Stimulated activated CD4-positive, alpha-beta T cell treated with anti-CD3 and anti-CD28 coated beads, Interleukin-15, amount 100 ng/mL, for 24 hours (primary cell): ENCODE measurements around the gene UNC5B.

ENCODE experiments used
- DNase-seq: peaks from one replicate; pipeline ENCODE4 v3.0.0-alpha.2; 2020

The UNC5B gene

DNA sequence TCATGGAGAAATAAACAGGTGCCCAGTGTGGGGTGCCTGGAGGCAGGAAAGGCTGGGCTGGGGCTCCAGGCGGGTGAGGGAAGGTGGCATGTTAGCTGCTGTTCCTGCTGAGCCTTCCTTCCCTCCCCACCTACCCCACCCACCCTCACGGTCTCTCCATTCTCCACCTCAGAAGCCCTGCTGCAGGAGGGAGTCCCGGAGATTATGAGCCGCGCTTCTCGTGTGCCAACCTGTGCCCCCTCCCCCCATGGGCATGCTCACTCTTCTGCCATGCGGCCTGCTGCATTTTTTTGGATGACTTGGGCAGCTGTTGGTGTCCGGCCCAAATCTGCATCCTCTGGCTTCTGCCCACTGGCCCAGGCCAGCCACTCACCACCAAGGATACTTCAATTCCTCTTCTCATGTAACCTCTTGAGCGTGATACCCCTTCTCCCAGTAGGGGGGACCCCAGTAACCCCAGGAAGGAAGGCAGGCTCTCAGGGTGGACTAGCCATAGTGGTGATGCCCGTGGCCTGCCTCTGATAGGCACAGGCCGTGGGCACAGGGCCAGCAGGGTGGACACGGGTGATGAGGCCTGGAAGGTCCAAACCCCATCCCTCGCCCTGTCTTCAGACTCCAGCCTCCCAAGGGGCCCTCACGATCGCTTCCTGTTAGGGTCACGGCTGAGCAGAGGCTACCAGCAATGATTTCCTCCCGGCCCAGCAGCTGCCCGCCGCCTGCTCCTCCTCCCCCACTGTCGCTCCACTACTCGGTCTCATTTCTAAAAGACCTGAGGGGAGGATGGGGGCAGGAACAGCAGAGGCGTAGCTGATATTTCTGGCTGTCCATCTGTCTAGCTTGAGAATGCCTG, 27.8 kb downstream of the UNC5B start:
- no peak for DNase-seq

DNA sequence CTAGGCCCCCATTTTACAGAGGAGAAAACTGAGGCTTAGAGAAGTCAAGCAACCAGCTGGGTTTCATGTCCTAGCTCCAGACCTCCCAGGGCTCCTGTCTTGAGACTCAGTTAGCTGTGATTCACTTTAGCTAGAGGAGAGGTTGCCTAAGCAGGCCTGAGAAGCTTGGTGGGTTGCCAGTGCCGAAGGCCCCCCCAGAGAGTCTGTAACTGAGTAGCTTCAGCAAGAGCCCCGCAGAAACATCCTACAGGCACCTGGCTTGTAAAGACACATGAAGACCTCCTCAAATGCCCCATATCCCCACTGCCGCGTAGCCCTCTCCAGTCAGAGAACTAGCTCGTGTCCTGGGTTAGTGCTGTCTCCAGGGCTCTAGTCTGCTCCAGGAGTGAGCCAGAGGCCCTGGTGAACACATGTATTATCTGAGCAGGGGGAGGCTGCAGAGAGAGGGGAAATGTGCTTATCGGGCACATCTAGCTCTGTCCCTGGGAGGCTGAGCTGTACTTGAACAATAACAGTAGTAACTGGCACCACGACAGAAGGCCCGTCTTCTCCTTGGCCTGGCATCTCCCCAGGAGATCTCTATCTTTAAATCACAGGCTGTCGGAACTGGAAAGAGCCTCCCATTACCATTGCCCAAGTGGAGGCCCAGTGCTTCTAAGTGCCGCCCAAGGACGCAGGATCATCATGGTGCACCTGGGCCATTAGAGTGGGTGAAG, 28.9 kb downstream of the UNC5B start:
- no peak for DNase-seq

DNA sequence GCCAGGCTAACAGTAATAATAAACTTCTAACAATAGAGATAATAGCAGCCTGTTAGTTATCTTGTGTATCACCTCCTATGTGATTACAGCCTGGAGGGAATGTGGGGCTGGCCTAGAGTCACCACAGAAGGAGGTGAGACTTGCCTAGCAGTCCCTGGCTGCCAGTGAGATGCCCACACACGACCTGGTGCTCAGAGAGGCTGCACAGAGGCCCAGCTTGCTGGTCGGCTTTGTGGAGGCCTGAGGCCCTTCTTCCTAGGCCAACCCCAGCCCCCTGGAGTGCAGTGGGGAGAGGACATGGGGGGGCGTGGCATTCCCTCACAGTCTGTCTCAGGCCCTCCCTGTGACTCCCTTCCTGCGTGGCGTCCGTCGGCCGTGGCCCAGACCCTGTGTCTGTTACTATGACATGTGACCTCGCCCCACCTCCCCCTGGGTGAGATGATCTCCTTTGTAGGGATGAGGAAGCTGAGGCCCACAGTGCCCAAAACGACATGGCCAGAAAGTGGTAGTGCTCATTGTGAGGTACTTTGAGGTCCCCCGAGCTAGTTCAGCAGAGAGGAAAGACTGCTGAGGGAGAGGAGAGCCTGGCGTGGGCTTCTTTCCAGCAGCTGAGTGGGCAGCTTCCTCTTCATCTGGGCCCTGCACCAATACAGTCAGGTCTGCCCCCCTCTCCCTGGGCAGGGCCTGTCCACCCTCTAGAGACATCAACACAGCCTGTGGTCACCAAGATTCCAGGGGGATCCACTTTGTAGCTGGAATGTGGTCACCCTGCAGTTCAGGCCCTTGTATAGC, 29.7 kb downstream of the UNC5B start:
- no peak for DNase-seq

DNA sequence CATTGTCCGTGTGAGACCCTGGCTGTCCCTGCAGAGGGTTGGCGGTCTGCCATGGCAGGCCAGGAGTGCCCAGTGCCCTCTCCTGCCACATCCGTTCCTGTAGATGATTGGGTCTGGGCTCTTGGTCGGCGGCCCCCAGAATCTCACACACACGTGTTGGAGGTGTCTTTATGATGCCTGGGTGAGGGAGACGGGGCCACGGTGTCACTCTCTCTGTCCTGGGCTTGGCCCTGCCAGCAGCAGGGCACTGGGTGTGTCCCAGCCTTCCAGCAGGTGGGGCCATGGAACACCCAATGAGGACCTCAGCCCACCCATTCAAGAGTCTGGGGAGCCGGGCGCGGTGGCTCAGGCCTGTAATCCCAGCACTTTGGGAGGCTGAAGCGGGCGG, 30.2 kb downstream of the UNC5B start:
- DNase-seq: no peak

DNA sequence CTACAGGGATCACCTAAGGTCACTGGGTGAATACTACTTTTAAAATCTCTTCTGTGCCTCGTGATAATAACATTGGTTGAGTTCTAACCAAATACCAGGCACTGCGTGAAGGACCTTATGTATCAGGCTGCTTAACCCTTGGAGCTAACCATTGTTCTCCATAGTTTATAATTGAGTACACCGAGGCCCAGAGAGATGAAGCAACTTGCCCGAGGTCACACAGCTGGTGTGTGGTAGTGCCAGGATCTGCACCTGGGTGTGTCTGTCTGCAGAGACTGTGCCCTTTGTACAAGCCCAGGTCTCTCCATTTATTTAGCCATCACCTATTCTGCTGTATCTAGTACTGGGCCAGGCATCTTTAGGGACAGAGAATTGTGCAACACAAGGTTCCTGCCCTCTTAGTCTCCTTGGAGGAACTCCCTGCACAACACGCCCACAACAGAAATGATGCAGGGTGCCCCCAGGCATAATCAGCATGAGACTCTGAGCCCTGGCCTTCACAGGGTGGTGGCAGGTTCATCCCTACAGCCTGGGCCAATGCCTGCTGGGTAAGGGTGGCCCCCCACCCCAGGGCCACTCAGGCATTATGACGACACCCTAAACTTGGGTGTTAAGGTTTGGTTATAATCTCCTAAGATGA, 31.5 kb downstream of the UNC5B start:
- no peak for DNase-seq

DNA sequence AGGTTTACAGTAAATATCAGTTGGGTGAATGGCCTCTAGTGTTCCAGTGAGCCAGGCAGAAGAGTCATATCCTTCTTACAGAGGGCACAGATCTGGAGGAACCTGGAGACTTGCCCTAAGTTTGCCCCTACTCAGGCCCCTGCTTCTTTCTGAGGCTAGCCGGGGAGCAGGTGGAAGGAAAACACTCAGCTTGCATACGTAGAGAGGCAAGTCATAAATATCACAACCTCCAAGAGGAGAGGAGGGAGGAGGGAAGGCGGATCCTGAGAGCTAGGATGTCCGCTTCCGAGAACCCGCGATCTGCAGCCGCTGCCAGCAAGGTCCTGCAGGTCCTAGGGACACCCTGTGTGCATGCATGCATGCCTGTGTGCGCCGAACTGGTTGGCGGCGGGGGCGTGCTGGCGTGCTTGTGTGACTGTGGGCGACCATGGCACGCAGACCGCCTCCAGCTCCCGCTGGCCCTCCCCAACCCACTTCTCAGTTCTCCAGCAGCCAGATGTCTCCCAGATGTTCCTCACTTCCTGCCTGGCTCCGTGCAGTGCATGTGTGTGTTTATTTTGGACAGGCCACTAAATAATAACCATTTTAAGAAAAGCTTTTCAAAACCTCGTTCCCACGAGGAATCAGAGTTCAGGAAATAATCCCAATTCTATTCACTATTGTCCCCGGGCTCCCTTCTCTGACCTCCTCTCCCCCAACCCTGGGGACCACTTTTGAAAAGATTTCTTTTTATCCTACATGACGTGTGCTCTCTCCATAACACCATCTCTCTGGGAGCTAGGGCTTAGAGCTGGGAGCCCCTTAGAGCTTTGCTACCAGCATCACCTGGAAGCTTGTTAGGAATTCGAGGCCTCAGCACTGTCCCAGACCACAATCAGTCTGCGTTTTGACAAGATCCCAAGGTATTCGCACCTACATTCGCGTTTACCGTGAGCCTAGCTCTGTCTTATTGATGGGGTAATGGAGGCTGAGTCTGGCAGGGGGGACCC, 32.4 kb downstream of the UNC5B start:
- no peak for DNase-seq

DNA sequence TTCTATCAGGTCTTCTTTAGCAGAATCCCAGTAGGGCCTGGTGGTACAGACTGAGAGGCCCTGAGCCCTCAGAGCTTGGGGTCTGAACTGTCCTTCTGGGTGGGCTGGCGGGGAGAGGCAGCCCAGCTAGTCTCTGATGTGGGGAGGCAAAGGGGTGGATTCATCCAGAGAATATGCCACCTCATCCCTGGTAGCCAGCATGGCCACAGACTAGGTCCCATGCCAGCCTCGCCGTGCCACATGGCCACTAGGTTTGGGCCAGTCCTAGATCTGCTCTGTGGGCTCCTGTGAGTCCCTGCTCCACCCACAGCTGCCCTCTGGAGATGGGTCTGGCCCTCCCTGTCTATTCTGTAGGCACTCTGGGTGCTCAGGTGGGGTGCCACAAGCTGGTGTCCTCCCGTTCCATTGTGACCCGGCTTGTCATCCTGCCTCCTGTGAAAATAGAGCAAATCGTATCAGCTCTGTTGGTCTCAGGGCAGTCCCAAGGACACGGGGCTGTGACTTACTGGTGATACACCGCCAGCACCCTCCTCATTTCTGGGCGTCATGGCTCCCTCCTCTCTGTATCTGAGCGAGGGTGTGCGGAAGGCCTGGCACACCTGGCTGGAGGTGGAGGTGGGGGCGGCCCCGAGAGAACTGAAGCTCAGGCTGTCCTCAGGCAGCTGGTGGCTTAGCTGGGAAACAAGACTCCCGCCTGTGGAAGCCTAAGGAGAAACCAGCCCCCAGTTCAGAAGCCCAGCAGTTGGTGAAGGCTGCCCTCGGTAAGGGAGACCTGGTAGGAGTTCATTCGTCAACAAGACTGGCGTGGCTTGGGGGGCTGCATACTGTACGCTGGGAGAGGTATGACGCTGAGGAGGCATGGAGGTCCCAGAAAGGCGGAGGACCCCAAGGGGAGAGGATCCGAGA, 33.3 kb downstream of the UNC5B start:
- DNase-seq: no peak

DNA sequence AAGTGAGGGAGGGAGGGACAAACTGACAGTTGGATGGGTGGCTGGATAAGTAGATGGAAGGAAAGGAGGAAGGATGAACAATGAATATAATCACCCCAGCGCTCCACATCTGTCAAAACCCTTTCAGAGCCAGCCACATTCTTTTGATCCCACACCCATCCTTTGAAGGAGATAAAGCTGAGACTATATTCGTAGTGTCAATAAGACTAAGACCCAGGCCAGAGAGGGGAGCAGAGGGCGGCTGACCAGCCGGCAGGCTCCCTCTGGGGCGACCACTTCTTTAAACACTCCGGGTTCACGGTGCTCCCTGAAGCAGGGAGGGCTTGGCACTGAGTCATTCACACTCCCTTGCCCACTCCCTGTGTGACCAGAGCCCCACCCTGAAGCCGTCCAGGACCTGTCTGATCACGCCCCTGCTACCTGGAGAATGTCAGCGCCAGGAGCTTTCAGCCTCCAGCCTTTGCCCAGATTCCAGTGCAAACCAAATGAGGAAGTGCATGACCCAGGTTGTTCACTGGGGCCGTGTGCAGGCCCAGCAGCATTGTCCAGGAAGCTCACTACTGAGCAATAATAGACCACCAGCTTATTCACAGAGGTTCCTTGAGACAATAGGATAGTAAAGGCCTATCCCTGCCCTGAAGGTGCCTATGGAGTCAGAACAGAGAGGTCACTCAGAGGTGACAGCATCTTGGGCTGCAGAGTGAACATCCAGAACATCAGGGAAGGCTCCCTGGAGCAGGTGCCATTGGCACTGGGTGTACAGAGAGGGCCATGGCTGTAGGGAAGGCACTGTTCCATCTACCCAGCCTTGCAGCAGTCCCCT, 34.4 kb downstream of the UNC5B start:
- no peak for DNase-seq

DNA sequence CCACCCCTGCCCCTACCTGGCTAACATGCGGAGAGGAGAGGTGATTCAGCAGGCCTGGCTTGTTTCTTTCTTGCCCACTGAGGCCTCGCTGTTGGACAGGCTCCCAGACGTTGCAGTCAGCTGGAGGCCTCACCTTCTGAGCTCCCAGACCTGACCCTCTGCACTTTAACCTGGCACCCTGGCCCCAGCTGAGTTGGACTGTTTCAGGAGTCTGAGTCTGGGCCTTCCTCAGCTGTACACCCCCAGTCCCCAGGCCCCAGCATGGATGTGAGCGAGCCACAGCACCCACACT, 35.0 kb downstream of the UNC5B start:
- DNase-seq: no peak

DNA sequence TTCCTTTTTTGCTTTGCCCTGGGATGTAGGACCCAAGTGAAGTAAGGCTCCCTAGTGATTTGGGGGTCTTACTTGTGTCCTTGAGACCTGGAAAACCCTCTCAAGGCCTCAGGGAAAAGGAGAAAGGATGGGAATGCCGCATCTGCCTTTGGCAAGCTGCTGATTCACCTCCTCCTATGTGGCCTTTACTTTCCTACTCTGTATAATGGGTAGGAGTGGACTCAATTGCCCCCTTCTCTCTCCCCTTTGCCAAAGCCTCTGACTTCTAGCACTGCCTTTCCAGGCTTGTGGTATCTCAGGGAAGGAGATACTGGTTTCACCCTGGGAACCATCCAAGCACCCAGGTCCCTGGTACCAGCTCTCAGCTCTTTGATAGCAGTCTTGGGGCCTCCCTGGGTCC, 35.4 kb downstream of the UNC5B start:
- DNase-seq: no peak

DNA sequence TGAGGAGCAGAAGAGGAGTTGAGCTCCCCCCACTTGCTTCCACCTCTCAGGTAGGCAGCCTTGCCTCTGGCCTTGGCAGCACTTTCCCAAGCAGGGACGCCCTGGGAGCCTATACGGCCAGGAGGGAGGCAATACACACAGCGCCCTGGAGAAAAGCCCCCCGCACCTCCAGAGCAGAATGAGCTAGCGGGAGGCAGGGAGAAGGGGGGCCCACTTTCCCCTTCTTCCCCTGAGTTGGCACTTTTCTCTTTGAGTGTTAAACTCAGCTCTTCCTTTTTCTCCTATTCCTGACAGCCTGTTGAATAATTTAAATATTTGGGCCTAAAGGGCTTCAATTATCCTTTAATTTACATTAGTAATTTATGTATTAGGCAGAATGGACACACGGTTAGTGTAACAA, 35.8 kb downstream of the UNC5B start:
- DNase-seq: no peak

DNA sequence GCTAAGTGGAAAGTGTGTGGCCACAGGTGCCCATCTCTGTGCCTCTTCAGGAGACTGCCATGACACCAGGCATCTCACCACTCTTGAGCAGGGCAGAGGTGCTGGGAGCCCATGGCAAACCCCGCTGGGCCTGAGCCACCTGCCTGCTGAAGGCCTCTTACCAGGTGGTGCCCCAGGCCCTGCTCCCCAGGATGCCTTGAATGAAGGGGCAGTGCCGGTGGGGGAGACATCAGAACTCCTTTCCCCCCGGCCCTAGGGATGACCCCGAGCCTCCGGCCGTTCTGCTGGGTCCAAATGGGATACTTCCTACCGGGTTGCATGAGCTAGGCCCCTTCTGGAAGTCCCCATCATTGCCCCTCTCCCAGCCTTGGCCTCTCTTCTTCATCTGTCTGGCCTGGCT, 37.6 kb downstream of the UNC5B start:
- no peak for DNase-seq

DNA sequence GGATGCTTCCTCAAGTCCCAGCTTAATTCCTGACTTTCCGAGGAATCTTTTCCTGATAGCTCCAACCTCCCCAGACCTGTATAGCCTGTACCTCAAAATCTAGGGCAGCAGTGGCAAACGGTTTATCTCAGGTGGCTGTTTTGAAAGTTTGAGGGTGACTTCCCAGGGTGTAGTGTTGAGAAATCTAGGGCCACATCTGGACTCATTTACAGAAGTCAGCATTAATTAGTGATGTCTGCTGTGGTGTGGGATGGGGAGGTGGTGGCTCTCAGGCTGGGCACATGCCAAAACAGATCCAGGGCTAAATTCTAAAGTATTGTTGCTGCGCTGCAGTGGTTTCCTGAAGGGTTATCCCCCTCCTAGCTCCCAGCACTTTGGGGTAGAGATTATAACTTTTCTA, 38.0 kb downstream of the UNC5B start:
- no peak for DNase-seq

DNA sequence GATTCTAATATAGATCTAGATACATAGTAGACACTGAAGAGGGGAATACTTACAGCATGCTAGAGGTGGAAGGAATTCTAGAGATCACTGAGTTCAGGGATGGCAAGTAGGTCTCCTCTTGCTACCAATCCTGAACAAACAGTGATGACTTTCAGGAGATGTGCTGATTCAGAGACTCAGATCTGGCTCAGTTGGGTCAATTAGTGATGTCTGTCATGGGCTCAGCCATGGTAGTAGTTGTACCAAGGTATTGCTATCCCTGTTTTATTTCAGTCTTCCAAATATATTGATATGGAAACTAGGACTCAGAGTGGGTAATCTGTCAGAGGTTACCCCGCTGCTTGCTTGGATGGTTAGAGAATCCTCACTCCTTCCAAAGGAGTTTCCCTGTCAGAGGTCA, 38.5 kb downstream of the UNC5B start:
- DNase-seq: no peak

DNA sequence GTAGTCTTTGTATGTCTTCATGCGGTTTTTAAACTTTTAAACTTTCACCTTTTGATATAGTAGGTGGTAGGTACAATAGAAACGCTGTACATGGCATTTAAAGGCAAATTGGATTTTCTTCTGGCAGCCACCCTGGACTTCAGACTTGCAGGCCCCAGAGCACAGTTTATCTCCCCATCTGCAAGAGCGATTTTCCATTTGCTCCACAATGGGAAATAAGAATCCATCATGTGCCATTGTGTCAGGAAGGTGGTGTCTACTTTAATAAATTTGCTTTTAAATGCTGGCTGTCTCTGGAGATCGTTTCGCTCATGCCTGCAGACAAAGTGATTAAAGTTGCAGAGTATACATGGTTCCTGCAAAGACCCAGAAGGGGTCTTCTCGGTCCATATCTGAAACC, 38.9 kb downstream of the UNC5B start:
- no peak for DNase-seq

DNA sequence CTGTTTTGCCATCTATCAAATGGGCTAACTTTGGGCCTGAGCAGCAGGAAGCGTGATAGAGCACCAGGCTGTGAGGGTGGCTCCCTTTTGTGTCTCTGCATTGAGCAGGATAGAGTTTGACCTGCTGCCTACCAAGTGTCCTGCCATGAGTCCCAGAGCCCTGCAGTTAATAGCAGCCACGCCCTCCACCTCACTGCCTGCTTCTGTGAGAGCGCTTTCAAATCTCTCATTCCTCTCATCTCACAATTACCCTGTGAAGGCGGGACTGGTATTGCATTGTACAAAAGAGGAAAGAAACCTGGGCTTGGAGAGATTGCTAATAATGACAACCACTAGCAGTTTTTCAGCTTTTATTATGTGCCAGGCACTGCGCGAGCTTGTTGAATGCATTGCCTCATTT, 39.9 kb downstream of the UNC5B start:
- no peak for DNase-seq

DNA sequence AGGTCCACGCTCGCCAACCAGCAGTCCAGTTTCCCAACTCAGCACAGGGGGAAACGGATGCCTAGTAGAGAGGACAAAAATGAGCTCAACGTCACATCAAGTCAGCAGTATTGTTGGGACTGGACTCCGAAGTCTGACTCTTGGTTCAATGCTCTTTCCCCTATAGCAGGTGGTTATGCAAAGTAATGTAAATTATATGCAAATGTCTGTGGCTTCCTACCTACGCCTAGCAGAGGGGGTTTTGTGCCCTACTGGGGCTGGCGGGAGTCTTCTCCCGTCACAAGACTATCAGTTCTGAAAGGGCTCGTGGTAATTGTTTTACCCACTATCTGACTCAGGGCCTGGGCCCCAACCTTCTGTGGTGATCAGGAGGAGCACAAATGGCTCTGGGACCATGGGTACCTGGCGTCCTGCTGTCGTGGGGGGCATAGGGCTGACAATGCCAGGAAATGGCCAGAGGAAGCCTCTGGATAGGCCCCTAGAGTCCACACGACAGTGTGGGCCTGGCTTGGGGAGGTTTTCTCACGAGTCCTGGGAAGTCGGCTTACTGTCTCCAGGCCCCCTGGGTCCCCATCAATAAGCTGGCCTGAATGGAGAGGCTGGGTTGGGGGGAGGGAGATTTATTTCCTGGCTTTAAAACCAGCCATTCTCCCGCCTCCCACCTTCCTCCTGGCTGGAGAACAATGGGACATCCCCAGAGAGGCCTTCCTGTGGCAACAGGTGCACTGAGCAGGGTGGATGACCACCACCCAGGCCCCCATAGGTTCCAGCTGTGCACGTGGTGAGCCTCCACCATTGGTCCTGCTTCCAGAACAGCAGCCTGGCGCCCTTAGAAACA, 41.8 kb downstream of the UNC5B start:
- no peak for DNase-seq

DNA sequence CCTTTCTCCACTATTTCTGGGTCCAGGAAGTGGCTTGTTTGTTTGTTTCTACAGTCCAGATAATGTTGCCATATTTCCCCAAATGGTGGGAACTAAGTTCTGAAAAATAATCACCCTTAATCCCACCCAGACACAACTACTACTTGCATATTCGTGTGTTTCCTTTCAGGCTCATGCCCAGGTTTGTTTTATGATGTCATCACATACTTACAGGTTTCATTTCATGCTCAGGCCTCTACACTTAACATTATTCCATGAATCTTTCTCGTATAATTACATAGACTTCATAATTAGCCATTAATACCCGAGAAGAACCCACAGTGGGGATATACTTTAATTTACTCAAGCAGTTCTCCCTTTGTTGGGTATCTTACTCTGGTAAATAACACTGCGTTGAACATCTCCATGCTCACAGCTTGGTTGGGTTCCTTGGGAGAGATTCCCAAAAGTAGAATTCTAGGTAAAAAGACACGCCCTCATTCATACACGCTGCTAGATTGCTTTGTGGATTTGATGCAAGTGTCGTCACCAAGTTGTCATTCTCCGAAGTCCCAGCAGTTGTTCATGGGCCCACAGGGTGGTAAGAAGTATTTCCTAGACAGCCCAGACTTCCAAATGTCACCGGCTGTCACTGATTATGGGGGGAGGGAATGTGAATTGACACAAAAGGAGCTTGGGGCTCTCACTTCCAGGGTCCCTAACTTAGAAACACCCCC, 42.6 kb downstream of the UNC5B start:
- DNase-seq: no peak

DNA sequence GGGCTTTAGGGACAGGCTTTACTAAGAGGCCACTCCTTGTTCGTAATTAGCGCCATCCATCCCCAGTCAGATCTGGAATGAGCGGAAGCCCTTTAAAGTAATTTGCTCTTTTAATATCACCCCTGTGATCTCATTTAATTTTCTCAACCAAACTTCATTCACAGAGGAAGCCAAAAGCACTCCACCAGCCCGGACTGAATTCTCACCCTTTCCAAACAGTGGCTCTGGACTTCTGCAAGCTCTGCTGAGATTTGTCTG, 43.1 kb downstream of the UNC5B start:
- DNase-seq: no peak
